Measurements from ENCODE around the gene ZNF444.
"Not testable (repeated sequence)": the region's sequence is repeated elsewhere in the genome, so short reads cannot be mapped to it uniquely, and the experiment has no call there.

ZNF444 gene

GRCh38 chr19:56144831-56145230 lies 3.7 kb downstream of the ZNF444 start:
- no peak for DNase-seq (ENCODE audit: low read depth, low spot score)

- DNase-seq (ENCODE audit: low read depth, low spot score), result no peak
Observed at GRCh38 chr19:56145698-56146097, 4.6 kb downstream of the ZNF444 start.

GRCh38 chr19:56146904-56147303 lies 5.8 kb downstream of the ZNF444 start:
- no peak for DNase-seq (ENCODE audit: low read depth, low spot score)

GRCh38 chr19:56147307-56147706 lies 6.2 kb downstream of the ZNF444 start:
- no peak for DNase-seq (ENCODE audit: low read depth, low spot score)

DNA sequence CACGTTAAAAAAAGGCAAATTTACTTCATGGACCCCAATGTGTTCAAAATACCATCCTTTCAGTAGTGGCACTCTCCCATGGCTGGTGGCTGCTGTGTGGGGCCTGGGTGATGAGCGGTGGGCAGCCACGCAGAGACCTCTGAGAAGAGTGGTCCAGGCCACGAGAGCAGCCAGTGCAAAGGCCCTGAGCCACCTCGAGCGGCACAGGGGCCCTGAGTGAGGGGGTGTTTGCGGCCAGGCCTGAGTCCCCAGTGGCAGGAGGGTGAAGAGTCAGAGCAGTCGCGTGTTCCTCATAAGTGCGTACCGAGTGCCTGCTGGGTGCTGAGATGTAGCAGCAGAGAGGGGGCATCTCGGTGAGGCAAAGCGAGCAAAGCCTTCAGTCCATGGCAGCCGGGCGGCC lies 7.0 kb downstream of the ZNF444 start:
- no peak for DNase-seq (ENCODE audit: low read depth, low spot score)

GRCh38 chr19:56148955-56149655 lies 8.0 kb downstream of the ZNF444 start:
- DNase-seq (ENCODE audit: low read depth, low spot score), result not testable (repeated sequence)

- DNase-seq (ENCODE audit: low read depth, low spot score), result no peak
Observed at GRCh38 chr19:56149656-56150038, 8.6 kb downstream of the ZNF444 start.

GRCh38 chr19:56150358-56150757 lies 9.3 kb downstream of the ZNF444 start:
- no peak for DNase-seq (ENCODE audit: low read depth, low spot score)

- no peak for DNase-seq (ENCODE audit: low read depth, low spot score)
Observed at GRCh38 chr19:56152644-56153043, 11.6 kb downstream of the ZNF444 start.

DNA sequence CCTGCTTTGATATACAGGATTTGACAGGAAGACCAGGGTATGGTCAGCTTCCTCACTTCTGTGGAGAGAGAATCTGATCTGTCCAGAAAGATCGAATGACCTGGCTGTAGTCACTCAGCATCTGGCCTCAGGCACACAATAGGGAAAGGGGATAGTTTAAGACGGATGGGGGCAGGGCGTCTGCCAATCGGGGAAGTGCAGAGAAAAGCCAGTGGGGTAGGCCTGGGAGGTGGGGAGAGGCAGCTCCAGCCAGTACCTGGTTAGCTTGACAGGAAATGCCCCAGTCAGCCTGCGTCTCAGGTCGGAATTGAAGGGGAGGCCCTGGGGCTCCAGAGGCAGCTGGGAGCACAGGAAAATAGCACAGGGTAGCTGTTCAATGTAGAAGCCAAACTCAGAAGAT lies 12.4 kb downstream of the ZNF444 start:
- DNase-seq (ENCODE audit: low read depth, low spot score), result peak; percentile 68

DNA sequence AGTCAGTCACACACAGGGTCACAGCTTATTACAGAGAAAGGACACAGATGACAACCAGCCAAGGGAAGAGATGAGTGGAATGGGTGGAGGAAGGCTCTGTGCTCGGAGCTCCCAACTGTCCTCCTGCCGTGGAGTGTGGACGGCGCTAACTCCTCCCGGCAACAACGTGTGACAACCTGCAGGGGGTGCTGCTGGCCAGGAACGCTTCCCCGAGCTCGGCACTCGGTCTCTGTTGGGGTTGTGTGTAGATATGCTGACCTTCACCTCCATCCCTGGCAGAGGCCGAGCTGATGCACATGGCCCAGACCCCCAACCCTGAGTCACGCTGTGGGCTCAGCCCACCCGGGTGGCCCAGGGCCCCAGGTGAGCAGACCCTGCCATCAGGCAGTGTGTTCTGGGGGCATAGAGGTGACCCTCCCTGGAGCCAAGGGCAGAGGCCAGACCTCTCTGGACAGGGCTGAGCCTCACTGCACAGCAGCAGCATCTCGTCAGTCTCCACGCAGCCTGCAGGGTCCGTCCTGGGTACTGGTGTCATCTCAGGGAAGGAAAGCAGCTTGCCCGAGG lies 14.1 kb downstream of the ZNF444 start:
- DNase-seq (ENCODE audit: low read depth, low spot score), result no peak

- DNase-seq (ENCODE audit: low read depth, low spot score), result no peak
Observed at GRCh38 chr19:56156768-56157167, 15.7 kb downstream of the ZNF444 start.

DNA sequence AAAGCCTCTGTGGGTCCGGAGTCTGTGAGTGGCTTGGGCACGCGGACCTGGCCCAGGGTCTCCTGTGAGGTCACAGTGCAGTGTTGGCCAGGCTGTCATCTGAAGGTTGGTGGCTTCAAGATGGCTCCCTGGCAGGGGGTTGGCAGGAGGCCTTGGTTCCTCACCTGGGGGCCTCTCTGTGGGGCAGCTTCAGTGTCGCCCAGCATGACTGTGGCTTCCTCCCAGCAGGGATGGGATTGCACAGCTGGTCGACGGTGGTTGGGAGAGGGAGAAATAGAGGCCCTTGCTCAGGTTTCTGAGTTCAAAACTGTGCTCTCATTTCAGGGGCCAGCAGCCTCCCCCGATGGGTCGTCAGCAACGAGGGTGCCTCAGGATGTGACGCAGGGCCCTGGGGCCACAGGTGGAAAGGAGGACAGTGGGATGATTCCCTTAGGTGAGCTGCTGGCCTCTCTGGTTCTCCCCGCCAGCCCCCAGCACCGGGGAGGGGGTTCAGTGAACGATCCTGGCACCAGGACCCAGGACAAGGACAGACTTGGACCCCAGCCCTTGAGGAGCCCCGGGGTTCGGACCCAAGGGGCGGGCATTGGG lies 17.2 kb downstream of the ZNF444 start:
- DNase-seq (ENCODE audit: low read depth, low spot score), result no peak

GRCh38 chr19:56159009-56159559 lies 18.0 kb downstream of the ZNF444 start:
- no peak for DNase-seq (ENCODE audit: low read depth, low spot score)

- DNase-seq (ENCODE audit: low read depth, low spot score), result no peak
Observed at GRCh38 chr19:56159622-56160271, 18.7 kb downstream of the ZNF444 start.

DNA sequence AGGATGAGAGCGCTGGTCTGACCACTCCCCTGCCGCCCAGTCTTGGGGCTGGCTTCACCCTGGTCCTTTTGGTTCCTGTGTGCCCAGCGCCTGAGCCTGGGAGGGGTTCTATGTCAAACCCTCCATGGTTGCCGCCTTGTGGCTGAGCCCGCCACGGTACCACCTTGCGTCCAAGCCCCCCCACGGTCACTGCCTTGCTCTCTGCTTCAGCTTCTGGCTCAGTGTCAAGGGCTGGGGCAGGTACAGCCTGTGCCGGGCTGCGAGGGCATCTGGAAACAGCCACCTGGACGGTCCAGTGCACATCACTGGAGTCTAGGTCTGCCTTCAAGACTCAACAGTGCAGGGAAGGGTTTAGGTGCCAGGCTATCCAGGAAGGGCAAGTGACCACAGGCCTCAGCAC lies 20.4 kb downstream of the ZNF444 start:
- DNase-seq (ENCODE audit: low read depth, low spot score), result no peak

DNA sequence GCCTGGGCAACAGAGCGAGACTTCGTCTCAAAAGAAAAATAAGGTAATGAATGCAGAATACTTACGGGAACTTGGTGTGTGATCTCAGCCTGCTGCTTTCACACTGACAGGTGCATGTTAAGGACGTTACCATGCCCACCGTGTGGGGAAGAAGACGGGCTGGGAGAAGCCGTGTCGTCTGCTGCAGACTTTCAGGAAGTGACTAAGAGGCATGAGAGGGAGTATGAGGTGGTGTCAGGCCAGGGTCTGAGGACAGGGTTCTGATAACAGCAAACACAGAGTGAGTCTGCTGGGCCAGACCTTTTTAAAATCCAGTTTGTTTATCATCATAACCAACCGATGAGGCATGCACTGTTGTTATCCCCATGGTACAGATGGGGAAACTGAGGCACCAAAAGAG lies 21.2 kb downstream of the ZNF444 start:
- DNase-seq (ENCODE audit: low read depth, low spot score), result no peak

- no peak for DNase-seq (ENCODE audit: low read depth, low spot score)
Observed at GRCh38 chr19:56163097-56163496, 22.0 kb downstream of the ZNF444 start.

DNA sequence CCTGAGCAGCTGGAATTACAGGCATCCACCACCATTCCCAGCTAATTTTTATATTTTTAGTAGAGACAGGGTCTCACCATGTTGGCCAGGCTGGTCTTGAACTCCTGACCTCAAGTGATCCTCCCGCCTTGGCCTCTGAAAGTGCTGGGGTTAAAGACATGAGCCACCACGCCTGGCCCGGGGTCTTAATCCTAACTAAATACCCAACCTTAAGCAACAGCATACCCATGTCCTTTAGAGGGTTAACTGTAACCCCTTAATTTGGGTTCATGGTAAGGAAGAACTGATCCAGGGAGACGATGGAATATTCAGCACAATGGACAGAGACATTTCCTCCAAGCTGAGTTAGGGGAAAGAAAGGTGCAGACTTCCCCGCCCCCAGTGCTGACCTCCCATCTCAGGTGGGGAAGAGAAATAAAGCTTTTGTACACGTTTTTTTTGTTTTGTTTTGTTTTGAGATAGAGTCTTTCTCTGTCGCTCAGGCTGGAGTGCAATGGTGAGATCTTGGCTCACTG lies 26.0 kb downstream of the ZNF444 start:
- DNase-seq (ENCODE audit: low read depth, low spot score), result peak; percentile 12

GRCh38 chr19:56170261-56170660 lies 29.2 kb downstream of the ZNF444 start:
- DNase-seq (ENCODE audit: low read depth, low spot score), result no peak

- no peak for DNase-seq (ENCODE audit: low read depth, low spot score)
Observed at GRCh38 chr19:56174086-56174485, 33.0 kb downstream of the ZNF444 start.

GRCh38 chr19:56174550-56174949 lies 33.5 kb downstream of the ZNF444 start:
- no peak for DNase-seq (ENCODE audit: low read depth, low spot score)
